ENCODE measurements around the gene TMEM240. TPM values are rescaled to one million over a fixed set of nuclear protein-coding genes. Genes with fewer than 3 reads are reported as not detected.

TMEM240 gene
- total and polyA plus RNA-seq, 10 of the 15 experiments (the other 5 are each of a cell fraction or from before 2014, with no cell fraction given) = 0.17 to 0.49 TPM; not detected in 8

DNA sequence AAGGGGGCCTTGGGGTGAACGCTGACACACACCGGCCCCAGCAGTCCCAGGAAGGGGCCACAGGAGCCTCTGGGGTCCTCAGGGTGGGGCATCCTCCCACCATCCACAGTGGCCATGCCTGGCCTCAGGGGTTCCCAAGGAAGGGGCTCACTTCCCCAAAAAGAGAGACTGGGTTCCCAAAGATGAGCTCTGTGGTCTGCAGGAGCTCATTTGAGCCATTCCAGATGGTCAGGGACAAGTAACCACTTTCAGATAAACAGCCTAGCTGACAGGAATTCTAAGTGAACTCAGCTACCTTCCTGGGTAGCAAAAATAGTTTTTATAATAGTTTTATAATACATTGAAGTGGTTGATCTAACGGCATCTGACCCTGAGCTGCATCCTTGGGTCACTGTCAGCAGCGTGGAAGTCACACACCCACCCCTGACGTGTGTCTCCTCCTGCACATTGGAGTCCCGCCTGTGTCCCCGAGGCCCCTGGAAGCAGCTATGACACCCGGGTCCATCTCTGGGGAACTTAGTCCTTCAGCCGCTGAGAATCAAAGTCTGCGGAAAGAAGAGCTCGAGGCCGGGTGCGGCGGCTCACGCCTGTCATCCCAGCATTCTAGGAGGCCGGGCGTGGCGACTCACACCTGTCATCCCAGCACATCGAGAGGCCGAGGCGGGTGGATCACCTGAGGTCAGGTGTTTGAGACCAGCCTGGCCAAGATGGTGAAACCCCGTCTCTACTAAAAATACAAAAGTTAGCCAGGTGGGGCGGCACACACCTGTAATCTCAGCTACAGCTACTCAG, 5.7 kb upstream of the TMEM240 start (continued):
- TF ChIP-seq MEF2A (IDR thresholded peaks at IDR 0.05; ENCODE audit: insufficient read depth, low read depth, low read length) (no peak), YBX1 (IDR thresholded peaks at IDR 0.05) (no peak)

DNA sequence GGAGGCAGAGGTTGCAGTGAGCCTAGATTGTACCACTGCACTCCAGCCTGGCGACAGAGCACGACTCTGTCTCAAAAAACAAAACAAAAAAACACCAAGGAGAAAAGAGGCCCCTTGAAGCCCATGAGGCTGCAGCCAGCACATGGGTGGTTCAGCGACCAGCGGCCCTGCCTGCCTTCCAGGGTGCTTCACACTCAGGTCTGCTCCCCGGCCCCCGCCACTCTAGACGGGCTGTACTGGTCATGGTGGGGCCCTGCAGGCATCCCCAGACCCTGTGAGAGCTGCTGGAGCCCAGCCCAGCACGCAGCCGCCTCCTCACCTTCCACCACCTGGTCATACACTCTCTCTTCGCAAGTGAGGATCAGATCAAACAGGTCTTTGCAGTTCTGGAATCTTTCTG, 4.1 kb upstream of the TMEM240 start:
- ChIA-PET RAD21 (ENCODE audit: unreplicated experiment) (no interaction called here), SMC1A (ENCODE audit: uncharacterized antibody, unreplicated experiment) (no interaction called here), CTCF (no interaction called here), POLR2A (no interaction called here)
- Histone ChIP-seq H4K20me1 (ENCODE audit: control insufficient read depth, insufficient read depth) (no peaks in the 10 kb centered on the region), H3K27me3 (replicated peaks in 1 of 2; ENCODE audit: control insufficient read depth in 2 of 2, insufficient read depth in 2 of 2, low read length in 1 of 2) (no peaks in the 10 kb centered on the region), H3K79me2 (ENCODE audit: control insufficient read depth, insufficient read depth, low read length) (no peaks in the 10 kb centered on the region), H3K9ac (ENCODE audit: control insufficient read depth, insufficient read depth, low read length) (no peak overlapping the region), H3K4me1 (ENCODE audit: control insufficient read depth, insufficient read depth, low read length) (no peaks in the 10 kb centered on the region), H3K27ac (ENCODE audit: control insufficient read depth, insufficient read depth) (no peak overlapping the region), H2AFZ (ENCODE audit: control insufficient read depth, low read depth, low read length) (no peak overlapping the region), H3K36me3 (ENCODE audit: control insufficient read depth in 2 of 2, insufficient read depth in 2 of 2, low read length in 1 of 2) (no peaks in the 10 kb centered on the region; a peak in 2 of 4 replicates), H3K9me3 (replicated peaks; ENCODE audit: control insufficient read depth, insufficient read depth, low read length) (no peaks in the 10 kb centered on the region), H3K4me3 (no peak overlapping the region), H3K4me2 (ENCODE audit: control insufficient read depth, insufficient read depth) (no peak overlapping the region)
- in situ Hi-C loops (cut with MboI) = no loop called here
- ATAC-seq (no peak), DNase-seq (ENCODE audit: low read depth, low spot score) (no peak), FAIRE-seq (no peak)
- WGBS (ENCODE audit: insufficient coverage, insufficient replicate concordance, low lambda C conversion rate, missing lambda C conversion rate) = 89% methylated on average over 10 of the region's 10 CpGs
- intact Hi-C loops (cut with micrococcal nuclease; ENCODE audit: unreplicated experiment) = no loop called here
- no TSS peak for BruUV-seq (replicated peaks)
- TF ChIP-seq FOS (IDR thresholded peaks at IDR 0.05; ENCODE audit: borderline replicate concordance, extremely low read depth, insufficient read length) (no peak), CEBPB (IDR thresholded peaks at IDR 0.05; ENCODE audit: borderline replicate concordance in 1 of 2, low read depth in 2 of 2, low read length in 2 of 2) (no peak), RUNX3 (IDR thresholded peaks at IDR 0.05; ENCODE audit: low read length) (no peak), EED (IDR thresholded peaks at IDR 0.05; ENCODE audit: low read depth) (no peak), SPI1 (IDR thresholded peaks at IDR 0.05; ENCODE audit: borderline replicate concordance, insufficient read depth, low read depth, low read length) (no peak), IKZF2 (IDR thresholded peaks at IDR 0.05) (no peak), CREB1 (IDR thresholded peaks at IDR 0.05; ENCODE audit: low read depth) (no peak), EP300 (IDR thresholded peaks at IDR 0.05; ENCODE audit: borderline replicate concordance in 1 of 2, control insufficient read depth in 1 of 2, low read depth in 2 of 2, low read length in 2 of 2) (no peak), FOXM1 (IDR thresholded peaks at IDR 0.05; ENCODE audit: low read depth, low read length) (no peak), SUPT20H (IDR thresholded peaks at IDR 0.05; ENCODE audit: borderline replicate concordance, control insufficient read depth, low read depth, low read length) (no peak), CHD1 (IDR thresholded peaks at IDR 0.05; ENCODE audit: low read depth, low read length) (no peak), ASH2L (IDR thresholded peaks at IDR 0.05; ENCODE audit: borderline replicate concordance, low read depth) (no peak), USF2 (IDR thresholded peaks at IDR 0.05; ENCODE audit: borderline replicate concordance, low read depth, low read length) (no peak), NR2C1 (IDR thresholded peaks at IDR 0.05) (no peak), NRF1 (conservative IDR thresholded peaks at IDR 0.05; ENCODE audit: low read depth, low read length) (no peak)
- TF ChIP-seq, protein P1, sequence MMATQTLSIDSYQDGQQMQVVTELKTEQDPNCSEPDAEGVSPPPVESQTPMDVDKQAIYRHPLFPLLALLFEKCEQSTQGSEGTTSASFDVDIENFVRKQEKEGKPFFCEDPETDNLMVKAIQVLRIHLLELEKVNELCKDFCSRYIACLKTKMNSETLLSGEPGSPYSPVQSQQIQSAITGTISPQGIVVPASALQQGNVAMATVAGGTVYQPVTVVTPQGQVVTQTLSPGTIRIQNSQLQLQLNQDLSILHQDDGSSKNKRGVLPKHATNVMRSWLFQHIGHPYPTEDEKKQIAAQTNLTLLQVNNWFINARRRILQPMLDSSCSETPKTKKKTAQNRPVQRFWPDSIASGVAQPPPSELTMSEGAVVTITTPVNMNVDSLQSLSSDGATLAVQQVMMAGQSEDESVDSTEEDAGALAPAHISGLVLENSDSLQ (IDR thresholded peaks at IDR 0.05) = no peak

Data from GM12878 (cell line).